Measurements from ENCODE around the gene SPAG17.

SPAG17 gene

DNA sequence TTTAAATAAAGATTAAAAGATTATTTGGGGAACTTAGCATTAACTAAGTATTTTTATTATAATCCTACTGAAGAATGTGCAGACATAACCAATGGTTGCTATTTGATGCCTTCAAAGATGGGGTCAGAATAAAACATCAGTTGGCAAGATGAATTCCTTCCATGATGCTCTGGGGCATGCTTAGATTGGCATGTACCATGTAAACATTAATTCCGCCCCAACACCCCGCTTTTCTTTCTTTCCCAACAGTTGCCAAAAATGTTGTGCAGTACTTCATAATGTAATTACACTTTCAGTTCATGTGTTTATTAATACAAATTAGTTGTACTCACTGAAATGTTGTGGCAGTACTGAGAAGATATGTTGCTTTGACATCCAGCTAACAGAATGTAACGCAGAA lies 82.6 kb downstream of the SPAG17 start:
- no peak overlapping the region for H3K4me3 ChIP-seq (replicated peaks; ENCODE audit: low read depth, low read length)
- TF ChIP-seq, protein P1, sequence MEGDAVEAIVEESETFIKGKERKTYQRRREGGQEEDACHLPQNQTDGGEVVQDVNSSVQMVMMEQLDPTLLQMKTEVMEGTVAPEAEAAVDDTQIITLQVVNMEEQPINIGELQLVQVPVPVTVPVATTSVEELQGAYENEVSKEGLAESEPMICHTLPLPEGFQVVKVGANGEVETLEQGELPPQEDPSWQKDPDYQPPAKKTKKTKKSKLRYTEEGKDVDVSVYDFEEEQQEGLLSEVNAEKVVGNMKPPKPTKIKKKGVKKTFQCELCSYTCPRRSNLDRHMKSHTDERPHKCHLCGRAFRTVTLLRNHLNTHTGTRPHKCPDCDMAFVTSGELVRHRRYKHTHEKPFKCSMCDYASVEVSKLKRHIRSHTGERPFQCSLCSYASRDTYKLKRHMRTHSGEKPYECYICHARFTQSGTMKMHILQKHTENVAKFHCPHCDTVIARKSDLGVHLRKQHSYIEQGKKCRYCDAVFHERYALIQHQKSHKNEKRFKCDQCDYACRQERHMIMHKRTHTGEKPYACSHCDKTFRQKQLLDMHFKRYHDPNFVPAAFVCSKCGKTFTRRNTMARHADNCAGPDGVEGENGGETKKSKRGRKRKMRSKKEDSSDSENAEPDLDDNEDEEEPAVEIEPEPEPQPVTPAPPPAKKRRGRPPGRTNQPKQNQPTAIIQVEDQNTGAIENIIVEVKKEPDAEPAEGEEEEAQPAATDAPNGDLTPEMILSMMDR (IDR thresholded peaks at IDR 0.05; ENCODE audit: low read length, missing control alignments), result no peak
- no peak for DNase-seq (ENCODE audit: low read depth)

DNA sequence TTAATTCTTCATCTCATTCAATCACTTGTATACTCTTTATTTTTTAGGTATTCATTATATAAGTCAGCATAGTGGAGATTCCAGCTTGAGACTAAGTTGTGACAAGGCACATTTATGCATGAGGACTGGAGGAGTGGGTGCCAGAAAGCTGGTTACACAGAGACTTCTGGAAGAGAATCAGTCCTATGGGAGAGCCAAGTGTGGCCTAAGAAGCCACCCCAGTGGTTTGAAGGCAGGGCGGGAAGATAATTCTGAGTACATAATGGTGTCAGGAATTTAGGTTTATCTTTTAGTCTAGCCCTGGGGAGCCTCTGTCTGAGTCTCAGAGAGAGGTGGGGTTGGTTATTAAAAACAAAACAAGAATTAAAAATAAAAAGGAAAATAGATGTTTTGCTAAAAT lies 83.0 kb downstream of the SPAG17 start:
- no peak for DNase-seq (ENCODE audit: low read depth)
- no peak overlapping the region for H3K4me3 ChIP-seq (replicated peaks; ENCODE audit: low read depth, low read length)
- TF ChIP-seq, protein P1 (IDR thresholded peaks at IDR 0.05; ENCODE audit: low read length, missing control alignments), result no peak

DNA sequence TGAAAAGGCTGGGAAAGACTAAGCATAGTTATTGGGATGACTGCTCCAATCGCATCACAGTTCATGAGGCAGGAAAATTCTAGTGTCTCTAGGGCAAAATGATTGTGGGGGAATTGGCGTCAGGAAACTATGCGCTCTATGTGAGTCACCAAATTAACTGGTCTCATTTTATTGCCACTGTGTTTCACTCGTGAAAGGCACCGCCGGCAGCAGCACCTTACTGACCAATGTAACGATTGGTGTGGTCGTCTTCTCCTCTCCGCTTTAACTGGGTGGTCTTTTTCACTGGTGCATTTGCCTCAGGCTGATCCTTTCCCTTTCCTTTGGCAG lies 83.5 kb downstream of the SPAG17 start:
- TF ChIP-seq, protein P1 (IDR thresholded peaks at IDR 0.05; ENCODE audit: low read length, missing control alignments), result no peak
- H3K4me3 ChIP-seq (replicated peaks; ENCODE audit: low read depth, low read length), result no peak overlapping the region
- DNase-seq (ENCODE audit: low read depth), result no peak

DNA sequence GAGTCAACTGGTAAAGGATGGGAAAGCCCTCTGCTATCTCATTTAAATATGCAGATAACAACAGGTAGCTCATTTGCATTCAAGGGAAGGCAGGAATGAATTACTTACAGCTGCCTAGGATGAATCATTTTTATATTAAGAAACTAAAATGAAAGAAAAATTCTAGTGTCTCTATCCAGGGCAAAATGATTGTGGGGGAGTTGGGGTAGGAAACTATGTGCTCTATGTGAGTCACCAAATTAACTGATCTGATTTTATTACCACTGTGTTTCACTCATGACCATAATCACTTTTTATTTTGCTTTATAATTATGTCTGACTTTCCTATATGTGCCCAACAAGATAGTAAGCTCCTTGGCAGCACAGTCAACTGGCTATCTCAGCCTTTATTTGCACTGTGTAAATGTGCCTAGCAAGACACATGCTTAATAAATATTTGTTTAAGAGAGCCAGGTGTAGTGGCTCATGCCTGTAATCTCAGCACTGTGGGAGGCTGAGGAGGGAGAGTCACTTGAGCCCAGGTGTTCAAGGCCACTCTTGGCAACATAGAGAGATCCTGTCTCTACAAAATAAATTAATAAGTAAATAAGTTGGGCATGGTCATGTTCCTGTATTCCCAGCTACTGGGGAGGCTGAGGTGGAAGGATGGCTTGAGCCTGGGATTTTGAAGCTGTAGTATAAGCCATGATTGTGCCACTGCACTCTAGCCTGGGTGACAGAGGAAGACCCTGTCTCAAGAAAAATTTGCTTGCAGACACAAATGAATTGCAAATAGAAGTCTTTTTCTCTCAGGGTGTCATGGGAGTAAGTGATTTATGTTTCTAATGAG lies 84.1 kb downstream of the SPAG17 start:
- no peak for DNase-seq (ENCODE audit: low read depth)
- no peak overlapping the region for H3K4me3 ChIP-seq (replicated peaks; ENCODE audit: low read depth, low read length)
- TF ChIP-seq, protein P1 (IDR thresholded peaks at IDR 0.05; ENCODE audit: low read length, missing control alignments), result no peak

DNA sequence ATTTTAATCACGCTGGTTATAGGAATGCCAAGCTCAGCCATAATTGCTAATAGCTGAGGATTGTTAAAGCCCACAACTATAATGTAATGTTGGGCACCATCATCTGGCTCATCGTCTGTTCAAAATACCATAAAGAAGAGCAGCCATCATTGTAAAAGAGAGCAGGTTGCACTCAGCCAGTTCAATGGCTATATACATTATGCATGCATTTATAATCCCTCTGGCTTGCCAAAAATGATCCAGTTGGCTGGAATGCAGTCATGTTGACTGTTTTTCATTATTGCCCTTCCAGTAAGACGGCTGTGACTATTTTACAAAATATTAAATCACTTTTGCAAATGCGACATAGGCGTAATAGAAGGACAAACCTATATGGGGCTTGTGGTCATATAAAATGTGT lies 85.3 kb downstream of the SPAG17 start:
- TF ChIP-seq, protein P1 (IDR thresholded peaks at IDR 0.05; ENCODE audit: low read length, missing control alignments), result no peak
- H3K4me3 ChIP-seq (replicated peaks; ENCODE audit: low read depth, low read length), result no peak overlapping the region
- DNase-seq (ENCODE audit: low read depth), result no peak

DNA sequence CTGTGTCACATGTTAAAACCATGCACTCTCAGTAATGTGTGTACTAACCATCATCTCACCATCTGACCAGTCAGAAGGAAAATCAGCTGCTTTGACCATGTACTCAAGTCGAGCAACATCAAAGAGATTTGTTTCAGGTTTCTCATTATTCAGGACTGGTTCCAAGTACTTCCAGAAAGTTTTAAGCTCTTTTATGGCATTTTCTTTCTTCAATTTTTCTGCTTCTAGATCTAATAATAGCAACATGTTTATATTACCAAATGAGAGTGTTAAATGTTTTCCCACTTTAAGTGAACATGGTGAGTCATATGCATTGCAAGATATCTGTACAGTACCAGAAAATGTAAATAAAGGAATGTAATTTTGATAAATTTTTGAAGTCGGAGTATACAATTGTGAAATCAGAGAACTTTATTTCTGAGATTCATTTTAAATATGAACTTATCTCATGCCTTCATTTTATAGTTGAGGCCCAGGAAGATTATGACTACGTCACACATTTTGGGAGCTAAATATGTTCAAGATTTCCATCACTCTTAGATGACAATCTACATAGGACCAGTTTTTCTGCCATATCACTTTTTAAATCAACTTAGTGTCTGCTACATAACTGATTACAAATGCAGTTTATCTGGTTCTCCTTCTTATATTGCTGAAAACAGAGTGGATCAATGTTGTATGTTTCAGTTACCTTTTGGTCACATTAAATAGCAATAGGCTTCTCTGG lies 87.2 kb downstream of the SPAG17 start:
- DNase-seq (ENCODE audit: low read depth), result no peak
- TF ChIP-seq, protein P1 (IDR thresholded peaks at IDR 0.05; ENCODE audit: low read length, missing control alignments), result no peak
- H3K4me3 ChIP-seq (replicated peaks; ENCODE audit: low read depth, low read length), result no peak overlapping the region

Data from fibroblast of pulmonary artery (primary cell).